GM12873 (cell line): ENCODE data around the gene SYNJ1.

ENCODE experiments used
- CTCF ChIP-seq: IDR thresholded peaks from 2 replicates; pipeline ENCODE4 v1.5.1; 2012; ENCODE audit warnings: low read depth, mild to moderate bottlenecking, moderate library complexity, low read length, control low read depth; ENCODE audit not compliant: insufficient read depth; ENCODE audit errors: missing control alignments

The SYNJ1 gene

GRCh38 chr21:32764186-32764585 lies 36.4 kb upstream of the SYNJ1 start:
- no peak for TF ChIP-seq CTCF

GRCh38 chr21:32757804-32758203 lies 30.0 kb upstream of the SYNJ1 start:
- no peak for TF ChIP-seq CTCF

GRCh38 chr21:32756096-32756495 lies 28.3 kb upstream of the SYNJ1 start:
- no peak for TF ChIP-seq CTCF

- TF ChIP-seq CTCF = no peak
Measured at GRCh38 chr21:32753818-32754585, 26.2 kb upstream of the SYNJ1 start.

- TF ChIP-seq CTCF = no peak
Measured at GRCh38 chr21:32750405-32750804, 22.6 kb upstream of the SYNJ1 start.

- no peak for TF ChIP-seq CTCF
Measured at GRCh38 chr21:32749662-32750061, 21.8 kb upstream of the SYNJ1 start.

GRCh38 chr21:32748529-32748928 lies 20.7 kb upstream of the SYNJ1 start:
- no peak for TF ChIP-seq CTCF
